HG02970 (cell line): Measurements from ENCODE around the gene CCL3.
"Not testable (repeated sequence)": the region's sequence is repeated elsewhere in the genome, so short reads cannot be mapped to it uniquely, and the experiment has no call there.

Experiments
- ATAC-seq: cut with Tn5 transposase; IDR thresholded peaks from one replicate; pipeline ENCODE4 v1.9.1; 2021; ENCODE audit warnings: mild to moderate bottlenecking, moderate library complexity, moderate number of reproducible peaks; ENCODE audit not compliant: unreplicated experiment, low FRiP score

CCL3 gene

DNA sequence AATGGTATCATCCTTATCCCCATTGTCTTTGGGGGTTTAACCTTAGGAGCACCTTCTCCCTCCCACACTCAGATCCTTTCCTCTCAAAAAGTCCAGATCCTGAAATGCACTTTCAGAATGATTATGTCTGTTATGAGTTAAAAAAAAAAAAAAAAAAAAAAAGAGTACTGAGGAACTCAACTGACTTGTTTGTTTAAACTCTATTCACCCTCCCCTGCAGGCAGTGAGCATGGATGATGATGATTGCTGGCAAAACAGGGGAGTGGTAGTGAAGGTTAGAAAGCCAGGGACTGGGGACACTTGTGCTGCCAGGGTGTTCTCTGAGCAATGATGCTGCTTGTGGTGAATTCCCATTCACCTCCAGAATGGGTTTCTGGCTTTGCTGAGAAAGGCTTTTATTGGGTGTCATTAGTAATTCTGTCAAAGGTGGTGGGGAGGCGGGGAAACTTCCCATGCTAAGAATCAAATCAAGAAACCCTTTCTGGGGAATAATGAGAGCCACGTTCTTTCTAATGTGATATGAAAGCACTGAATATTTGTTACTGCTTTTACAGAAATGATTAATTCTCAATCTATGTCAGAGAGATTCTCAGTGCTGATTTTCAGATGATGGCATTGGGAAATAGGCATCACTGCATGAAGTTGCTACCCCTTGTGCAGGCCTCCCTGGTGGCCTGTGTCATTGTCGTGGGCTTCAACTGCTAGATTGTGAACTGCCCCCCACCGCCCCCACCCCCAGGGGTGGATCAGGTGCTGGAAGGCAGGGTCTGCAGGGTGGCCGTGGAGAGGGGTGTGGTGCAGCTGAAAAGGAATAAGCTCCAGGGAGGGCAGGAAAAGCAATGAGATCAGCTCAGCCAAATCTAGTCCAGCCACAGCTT is 27.8 kb upstream of the CCL3 start:
- no peak for ATAC-seq

DNA sequence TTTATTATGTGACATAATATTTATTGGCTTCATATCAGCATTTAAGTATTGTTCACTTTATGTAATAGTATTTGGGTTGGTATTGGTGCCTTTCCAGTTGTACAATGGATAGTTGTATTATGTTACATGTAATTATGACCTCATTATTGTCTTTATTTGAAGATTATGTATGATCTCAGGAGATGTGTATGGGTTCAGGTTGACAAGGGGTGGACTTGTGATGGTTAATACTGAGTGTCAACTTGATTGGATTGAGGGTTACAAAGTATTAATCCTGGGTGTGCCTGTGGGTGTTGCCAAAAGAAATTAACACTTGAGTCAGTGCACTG is 25.7 kb upstream of the CCL3 start:
- not testable (repeated sequence) for ATAC-seq

DNA sequence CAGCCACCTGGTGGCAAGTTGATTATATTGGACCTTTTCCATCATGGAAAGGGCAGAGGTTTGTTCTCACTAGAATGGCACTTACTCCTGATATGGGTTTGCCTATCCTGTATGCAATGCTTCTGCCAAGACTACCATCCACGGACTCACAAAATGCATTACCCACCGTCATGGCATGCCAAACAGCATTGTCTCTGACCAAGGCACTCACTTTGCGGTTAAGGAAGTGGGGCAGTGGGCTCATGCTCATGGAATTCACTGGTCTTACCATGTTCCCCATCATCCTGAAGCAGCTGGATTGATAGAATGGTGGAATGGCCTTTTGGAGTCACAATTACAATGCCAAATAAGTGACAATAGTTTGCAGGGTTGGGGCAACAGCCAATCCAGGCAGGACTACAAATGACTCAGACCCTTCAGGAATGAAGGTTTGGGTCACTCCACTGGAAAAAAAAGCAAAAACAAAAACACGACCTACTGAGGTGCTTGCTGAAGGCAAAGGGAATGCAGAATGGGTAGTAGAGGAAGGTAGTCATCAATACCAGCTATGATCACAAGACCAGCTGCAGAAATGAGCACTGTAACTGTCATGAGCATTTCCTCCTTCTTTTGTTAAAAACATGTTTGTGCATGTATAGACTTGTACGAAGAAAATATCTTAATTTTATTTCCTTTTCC is 25.2 kb upstream of the CCL3 start:
- not testable (repeated sequence) for ATAC-seq

DNA sequence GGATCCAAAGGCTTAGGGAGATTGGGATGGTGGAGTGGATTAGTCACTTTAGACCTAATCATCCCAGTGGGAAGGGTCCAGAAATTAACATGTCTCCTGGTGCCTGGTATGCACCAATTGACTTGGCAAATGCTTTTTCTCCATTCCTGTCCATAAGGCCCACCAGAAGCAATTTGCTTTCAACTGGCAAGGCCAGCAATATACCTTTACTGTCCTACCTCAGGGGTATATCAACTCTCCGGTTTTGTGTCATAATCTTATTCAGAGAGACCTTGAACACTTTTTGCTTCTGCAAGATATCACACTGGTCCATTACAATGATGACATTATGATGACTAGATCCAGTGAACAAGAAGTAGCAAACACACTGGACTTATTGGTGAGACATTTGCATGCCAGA is 23.2 kb upstream of the CCL3 start:
- not testable (repeated sequence) for ATAC-seq

DNA sequence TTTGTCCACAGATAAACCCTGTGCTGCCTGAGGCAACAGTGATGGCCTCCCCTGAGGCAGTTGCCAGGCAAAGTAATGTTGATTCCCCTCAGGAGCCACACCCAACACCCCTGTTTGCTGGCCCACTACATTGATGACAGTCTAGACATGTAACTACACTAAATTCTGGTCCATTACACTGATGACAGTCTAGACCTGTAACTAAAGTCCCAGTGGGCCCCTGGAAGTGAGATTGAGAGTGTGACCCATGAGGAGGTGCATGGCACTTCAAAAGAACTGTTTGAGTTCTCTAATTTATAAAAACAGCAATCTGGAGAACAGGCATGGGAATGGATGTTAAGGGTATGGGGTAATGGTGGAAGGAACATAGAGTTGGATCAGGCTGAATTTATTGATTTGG is 22.6 kb upstream of the CCL3 start:
- no peak for ATAC-seq

DNA sequence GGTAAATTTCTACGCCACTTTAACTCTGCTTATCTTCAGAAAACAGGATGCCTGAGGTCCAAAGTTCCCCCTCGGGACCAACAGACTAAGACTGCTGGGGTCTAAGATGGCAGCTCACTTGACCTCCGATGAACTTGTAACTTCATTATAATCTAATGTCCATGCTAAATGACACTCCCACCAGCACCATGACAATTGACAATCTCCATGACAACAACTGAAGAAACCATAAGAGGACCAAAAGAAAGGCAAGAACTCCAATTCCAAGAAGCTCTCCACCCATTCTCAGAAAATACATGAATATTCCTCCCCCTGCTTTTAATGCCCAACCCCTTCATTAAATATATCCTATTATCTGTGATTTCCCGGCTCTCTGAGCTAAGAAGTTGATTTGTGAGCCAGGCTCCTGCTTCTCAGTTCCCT is 21.1 kb upstream of the CCL3 start:
- no peak for ATAC-seq

DNA sequence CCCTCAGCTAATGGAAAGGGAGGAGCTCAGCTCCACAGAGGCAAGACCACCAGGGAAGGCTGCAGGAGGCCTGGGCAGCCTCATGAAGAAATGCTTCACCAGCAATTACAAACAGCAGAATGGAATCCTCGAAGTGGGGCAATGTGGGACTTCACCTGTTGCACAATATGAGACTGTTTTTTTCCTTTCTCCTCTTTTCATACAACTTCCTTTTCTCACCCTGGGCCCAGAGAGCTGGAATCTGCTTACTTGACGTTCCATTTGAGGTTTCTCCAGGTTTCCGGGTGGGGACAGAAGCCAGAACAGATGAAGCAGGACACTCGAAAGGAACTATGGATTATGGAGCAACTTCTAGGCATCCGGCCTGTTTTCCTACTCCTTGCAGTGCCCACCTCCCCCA is 18.3 kb upstream of the CCL3 start:
- ATAC-seq, result not testable (repeated sequence)

DNA sequence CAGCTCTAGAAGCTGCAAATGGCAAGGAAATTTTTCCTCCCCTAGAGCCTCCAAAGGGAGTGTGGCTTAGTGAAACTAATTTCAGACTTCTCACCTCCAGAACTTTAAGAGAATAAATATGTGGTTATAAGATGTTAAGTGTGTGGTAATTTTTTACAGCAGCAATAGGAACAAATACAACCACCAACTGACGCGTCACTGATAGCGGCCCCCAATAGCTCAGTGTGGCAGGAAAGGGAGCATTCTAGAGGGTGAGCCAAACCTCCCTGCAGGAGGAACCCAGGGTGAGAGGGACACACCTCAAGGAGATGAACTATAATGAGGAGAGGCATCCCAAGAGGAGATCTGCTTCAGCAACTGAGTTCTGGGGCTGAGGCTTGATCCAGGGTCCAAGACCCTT is 17.7 kb upstream of the CCL3 start:
- ATAC-seq, result no peak

DNA sequence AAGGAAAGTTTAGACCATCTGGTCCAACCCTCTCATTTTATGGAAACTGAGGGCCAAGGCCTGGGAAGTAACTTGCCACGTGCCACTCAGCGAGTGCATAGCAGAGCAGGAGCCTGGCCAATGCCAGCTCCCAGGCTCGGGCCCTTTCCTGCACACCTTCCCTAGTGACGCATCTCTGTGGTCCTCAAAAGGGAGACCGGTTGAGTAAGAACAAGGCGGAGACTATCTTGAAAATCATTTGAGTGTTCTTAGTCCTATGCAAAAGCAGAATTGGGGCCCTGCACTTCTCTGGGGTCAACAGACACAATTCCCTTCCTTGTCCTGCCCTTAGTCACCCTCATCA is 16.5 kb upstream of the CCL3 start:
- no peak for ATAC-seq

DNA sequence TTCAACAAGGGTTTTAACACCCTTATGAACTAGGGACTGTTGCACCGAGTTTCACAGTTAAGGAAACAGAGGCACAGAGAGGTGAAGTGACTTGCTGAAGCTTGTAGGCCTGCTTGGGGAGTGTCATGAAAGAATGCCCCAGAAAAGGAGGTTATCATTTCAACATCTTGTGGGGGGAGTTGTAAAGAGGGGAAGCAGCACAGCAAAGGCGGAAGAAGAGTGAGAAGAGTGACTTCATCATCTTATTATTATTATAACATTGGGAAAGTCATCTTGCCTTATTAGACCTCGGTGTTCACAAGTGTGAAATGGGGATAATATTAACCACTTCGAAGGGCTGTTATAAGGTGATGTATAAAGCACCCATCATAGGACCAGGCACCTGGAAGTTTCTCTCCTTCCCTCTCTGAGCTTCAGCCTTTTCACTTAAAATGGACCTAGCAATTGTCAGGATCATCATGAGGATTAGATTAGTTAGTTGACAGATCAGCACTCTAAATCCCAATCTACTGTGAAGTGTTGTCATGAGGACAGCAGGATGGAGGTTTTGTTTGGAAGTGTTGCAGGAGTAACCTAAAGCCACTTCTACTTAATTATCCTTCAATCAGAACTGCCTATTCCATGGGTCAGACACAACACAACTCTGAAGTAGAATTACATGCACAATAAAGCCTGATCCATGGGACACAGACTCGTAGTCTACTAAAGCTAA is 16.0 kb upstream of the CCL3 start:
- no peak for ATAC-seq

DNA sequence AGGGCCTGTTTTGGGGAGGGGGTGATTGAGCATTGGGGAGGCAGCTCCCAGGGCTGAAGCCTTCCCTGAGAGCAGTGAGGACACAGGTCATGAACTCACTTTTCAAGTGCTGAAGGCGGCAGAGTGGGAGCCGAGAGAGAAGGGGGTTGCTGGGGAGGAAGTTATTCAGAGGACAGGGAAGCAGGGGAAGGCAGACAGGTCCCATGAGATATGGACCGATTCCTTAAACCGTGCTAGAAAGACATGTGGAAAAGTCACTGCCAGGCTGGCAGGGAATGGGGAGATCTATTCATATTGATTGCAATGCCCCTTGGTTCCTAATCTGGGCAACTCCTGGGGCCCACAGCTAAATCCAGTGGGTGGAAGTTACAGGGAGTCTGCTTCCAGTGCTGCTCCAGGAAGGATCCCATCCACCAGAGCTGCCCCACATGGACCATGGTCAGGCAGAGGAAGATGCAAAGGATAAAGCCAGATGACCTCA is 14.8 kb upstream of the CCL3 start:
- no peak for ATAC-seq

DNA sequence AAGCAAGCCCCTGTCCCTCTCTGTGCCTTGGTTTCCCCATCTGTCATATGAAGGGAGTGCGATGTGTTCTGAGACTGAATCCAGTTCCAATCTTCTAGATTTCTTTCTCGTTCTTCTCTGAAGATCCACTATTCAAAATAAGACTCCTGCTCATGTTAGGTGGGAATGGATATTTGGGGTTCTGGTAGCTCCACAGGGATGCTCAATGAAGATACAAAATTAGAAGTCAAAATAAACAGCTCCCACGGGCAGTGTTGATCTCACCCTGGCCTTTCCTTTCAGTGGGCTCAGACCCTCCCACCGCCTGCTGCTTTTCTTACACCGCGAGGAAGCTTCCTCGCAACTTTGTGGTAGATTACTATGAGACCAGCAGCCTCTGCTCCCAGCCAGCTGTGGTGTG is 14.3 kb upstream of the CCL3 start:
- not testable (repeated sequence) for ATAC-seq

DNA sequence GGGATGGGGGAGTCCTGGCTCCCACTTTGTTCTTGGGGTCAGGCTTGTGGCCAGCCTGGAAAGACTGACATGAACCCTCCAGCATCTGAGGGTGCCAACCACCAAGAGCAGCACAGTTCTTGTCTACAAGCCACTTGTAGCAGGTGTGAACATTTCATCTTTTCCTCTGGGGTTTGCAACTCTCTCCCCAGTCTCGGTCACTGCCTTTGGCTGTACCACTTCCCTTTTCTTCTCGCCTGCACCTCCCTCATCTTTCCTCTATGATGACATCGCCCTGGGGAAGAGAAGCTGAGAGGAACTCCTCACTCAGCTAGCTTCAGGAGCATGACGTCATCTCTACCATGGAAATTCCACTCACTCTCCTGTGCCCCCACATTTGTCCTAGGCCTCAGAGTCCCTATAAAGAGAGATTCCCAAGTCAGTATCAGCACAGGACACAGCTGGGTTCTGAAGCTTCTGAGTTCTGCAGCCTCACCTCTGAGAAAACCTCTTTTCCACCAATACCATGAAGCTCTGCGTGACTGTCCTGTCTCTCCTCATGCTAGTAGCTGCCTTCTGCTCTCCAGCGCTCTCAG is 13.5 kb upstream of the CCL3 start, which contains the start of gene CCL4:
Gene CCL4, plus strand, starts transcription at position 427 of the 575 bp plus-strand sequence. Its CDS starts 79 bp downstream, at position 506.
- peak; percentile 61 for ATAC-seq

DNA sequence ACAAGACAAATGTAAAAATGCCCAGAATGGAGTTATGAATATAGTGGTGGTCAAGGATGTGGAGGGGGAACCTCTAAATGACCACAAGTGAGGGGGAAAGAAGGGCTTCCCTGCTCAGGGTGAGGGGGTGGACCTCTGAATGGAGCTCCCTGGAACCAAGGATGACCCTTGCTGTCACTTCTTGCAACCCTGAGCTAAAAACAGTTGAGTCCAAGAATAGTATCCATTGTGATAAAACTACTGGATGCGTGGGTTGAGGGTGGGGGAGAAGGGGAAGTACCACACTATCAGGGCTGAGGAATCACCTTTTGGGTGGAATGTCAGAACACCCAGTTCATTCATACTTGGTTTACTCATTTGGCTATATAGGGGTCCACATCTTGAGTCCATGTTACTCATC is 9.1 kb upstream of the CCL3 start:
- not testable (repeated sequence) for ATAC-seq

DNA sequence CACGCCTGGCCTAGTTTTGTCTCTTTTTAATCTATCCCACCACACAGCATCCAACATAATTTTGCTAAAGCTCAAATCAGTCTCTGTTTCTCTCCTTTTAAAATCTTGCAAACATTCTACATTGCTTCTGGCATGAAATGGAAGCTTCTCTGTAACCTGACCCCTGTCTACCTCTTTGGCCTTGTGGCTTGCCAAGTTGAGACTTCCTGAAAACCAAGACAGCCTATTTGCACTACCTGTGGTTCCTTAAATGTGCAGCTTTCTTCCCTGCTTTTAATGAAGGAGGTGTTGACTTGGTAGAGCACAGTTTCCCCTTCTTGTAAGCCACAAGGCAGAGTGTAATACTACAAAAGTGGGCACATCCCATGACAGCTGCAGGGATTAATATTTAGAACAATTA is 6.0 kb upstream of the CCL3 start:
- no peak for ATAC-seq

DNA sequence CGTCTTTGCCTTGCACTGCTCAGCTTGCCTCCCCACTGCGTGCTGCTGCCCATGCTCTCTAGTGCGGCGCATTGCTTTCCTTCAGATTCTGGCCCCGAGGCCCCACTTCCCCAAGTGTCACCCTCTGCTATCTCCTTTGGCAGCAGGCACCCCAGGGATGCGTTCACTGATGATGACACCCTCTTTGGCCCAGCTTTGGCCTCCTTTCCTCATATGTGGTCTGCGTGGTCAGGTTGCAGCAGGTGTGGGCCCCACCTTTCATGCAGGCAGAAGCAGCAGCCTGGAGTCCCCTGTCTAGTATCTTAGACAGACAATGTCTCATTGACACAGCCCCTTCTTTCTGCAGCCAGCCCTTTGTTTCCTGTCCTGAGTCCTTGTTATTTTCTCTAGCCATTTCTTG is 4.8 kb upstream of the CCL3 start:
- no peak for ATAC-seq

DNA sequence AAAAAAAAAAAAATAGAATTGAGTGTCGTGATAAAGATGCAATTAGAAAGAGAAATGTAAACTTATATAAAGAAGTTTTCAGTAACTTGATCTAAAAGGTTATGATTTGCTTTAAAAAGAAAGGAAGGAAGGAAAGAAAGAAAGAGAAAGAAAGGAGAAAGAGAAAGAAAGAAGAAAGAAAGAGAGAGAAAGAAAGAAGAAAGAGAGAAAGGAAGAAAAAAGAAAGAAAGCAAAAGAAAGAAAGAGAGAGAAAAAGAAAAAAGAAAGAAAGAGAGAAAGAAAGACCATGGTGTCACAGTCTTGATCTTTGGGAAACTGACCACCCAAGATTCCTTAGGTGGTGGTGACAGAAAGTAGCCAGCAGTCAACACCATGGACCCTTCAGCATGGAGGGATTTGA is 4.3 kb upstream of the CCL3 start:
- ATAC-seq, result no peak

DNA sequence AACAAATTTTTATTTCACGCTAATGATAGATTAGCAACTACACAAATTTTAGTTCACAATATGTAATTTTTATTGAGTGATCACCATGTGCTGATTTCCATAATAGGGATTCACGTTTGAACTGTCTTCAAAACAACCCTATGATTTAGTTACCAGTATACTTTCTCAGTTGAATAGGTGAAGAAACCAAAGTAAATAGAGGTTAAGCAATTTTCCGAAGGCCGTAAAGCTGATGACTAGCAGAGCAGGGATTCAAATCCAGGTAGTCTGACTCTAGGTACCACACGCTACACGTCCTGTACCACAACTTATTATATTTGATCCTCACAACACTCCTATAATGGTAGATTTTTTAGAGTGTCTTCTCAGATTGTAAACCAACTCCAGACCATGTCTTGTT is 2.8 kb upstream of the CCL3 start:
- not testable (repeated sequence) for ATAC-seq

DNA sequence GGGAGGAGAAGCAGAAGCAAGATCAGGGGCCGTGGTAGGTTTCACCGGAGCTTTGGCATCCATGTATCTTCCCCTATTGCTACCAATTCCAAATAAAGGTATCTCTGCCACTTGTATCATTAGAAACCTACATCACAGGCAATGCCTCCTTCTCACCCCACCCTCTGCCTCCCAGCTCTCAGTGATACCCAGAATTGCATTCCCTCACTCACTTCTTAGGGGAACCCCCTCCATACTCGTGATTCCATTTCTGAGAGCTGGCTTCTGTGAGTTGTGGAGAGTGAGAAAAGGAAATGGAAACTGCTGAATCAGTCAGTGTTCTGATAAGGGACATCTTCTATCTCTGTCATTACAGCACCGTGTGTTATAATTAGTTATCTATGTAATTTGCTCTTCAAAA is 2.3 kb upstream of the CCL3 start:
- no peak for ATAC-seq

DNA sequence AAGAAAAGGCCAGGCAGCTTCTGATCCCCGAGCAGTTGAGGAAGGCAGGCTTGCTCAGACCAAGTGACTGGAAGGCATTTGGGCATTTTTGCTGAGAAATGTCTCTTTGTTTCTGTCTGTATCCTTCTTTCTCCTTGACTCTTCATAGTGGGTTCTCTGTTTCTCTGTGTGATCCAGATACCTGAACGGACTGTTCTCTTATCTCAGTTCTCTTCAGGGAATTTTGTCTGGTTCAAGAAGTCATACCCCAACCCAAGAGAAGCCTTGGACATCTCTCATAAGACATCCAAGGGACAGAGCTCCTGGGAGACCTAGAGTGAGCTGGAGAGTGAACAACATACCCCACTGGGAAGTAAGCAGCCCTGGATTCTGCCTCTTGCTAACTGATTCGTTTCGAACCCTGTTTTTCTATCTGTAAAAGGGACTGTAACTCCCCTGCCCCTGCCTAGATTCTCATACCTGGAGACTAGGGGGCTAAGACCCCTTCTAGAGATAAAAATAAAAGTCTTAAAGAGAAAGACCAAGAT is 541 bp downstream of the CCL3 start:
- no peak for ATAC-seq
